Subcutaneous abdominal adipose tissue (tissue), 5 donors: ENCODE measurements around the gene S1PR1.
"Not testable (repeated sequence)": the region's sequence is repeated elsewhere in the genome, so short reads cannot be mapped to it uniquely, and the experiment has no call there.

ENCODE experiments used
- H3K27ac ChIP-seq: one replicate; pipeline ENCODE4 v1.7.0; 2013; ENCODE audit warnings: low read depth, mild to moderate bottlenecking, inconsistent platforms, low read length, moderate library complexity
- H3K27me3 ChIP-seq, 5 donors: one replicate each; pipeline ENCODE4 v1.7.0; 2013; ENCODE audit warnings: low read length in 5 of 5, inconsistent platforms in 1 of 5; ENCODE audit not compliant: control insufficient read depth in 5 of 5, insufficient read depth in 4 of 5
- H3K36me3 ChIP-seq, 5 donors: one replicate each; pipeline ENCODE4 v1.7.0; 2013; ENCODE audit warnings: low read length in 5 of 5; ENCODE audit not compliant: control insufficient read depth in 5 of 5, insufficient read depth in 5 of 5
- H3K4me1 ChIP-seq, 5 donors: one replicate each; pipeline ENCODE4 v1.7.0; 2013; ENCODE audit warnings: low read length in 5 of 5, mild to moderate bottlenecking in 3 of 5, moderate library complexity in 1 of 5; ENCODE audit not compliant: control insufficient read depth in 5 of 5, insufficient read depth in 5 of 5
- H3K4me3 ChIP-seq, 5 donors: one replicate each; pipeline ENCODE4 v1.7.0; 2013; ENCODE audit warnings: low read length in 5 of 5, low read depth in 1 of 5
- H3K9ac ChIP-seq, 5 donors: one replicate each; pipeline ENCODE4 v1.7.0; 2013; ENCODE audit warnings: low read length in 5 of 5, mild to moderate bottlenecking in 4 of 5, moderate library complexity in 3 of 5
- H3K9me3 ChIP-seq, 5 donors: one replicate each; pipeline ENCODE4 v1.7.0; 2013; ENCODE audit warnings: low read length in 5 of 5; ENCODE audit not compliant: control insufficient read depth in 5 of 5
- donor health status: healthy.
- donor health status: healthy.
- donor health status: healthy.
- donor health status: healthy.
- donor health status: healthy.

The S1PR1 gene

GRCh38 chr1:101218968-101219367 is 17.9 kb upstream of the S1PR1 start:
- H3K4me3 ChIP-seq, H3K27ac ChIP-seq, H3K27me3 ChIP-seq, H3K9ac ChIP-seq, H3K9me3 ChIP-seq, H3K36me3 ChIP-seq, H3K4me1 ChIP-seq: not testable (repeated sequence)

GRCh38 chr1:101219924-101220870 is 16.6 kb upstream of the S1PR1 start:
- H3K36me3 ChIP-seq, result no peaks in the 10 kb centered on the region
- no peaks in the 10 kb centered on the region for H3K4me1 ChIP-seq
- H3K9me3 ChIP-seq, result no peaks in the 10 kb centered on the region
- H3K9ac ChIP-seq, result no peak overlapping the region
- H3K27ac ChIP-seq, result no peak overlapping the region
- H3K27me3 ChIP-seq, result no peaks in the 10 kb centered on the region
- no peak overlapping the region for H3K4me3 ChIP-seq

- no peaks in the 10 kb centered on the region for H3K36me3 ChIP-seq
- H3K27me3 ChIP-seq, result no peaks in the 10 kb centered on the region
- H3K9me3 ChIP-seq, result no peaks in the 10 kb centered on the region
Observed at GRCh38 chr1:101220906-101221305, 15.9 kb upstream of the S1PR1 start.

GRCh38 chr1:101221945-101222429 is 14.8 kb upstream of the S1PR1 start:
- Histone ChIP-seq H3K27me3 (no peaks in the 10 kb centered on the region), H3K36me3 (no peaks in the 10 kb centered on the region), H3K9ac (no peak overlapping the region), H3K4me1 (no peaks in the 10 kb centered on the region), H3K4me3 (no peak overlapping the region), H3K27ac (no peak overlapping the region), H3K9me3 (no peaks in the 10 kb centered on the region)

More at GRCh38 chr1:101220906-101221305, 15.9 kb upstream of the S1PR1 start:
- Histone ChIP-seq H3K9ac (no peak overlapping the region), H3K4me1 (no peaks in the 10 kb centered on the region), H3K27ac (no peak overlapping the region), H3K4me3 (no peak overlapping the region)

GRCh38 chr1:101227837-101228236 is 9.0 kb upstream of the S1PR1 start:
- H3K27me3 ChIP-seq, result no peaks in the 10 kb centered on the region
- H3K27ac ChIP-seq, result no peak overlapping the region
- H3K9ac ChIP-seq, result no peak overlapping the region
- H3K4me3 ChIP-seq, result no peak overlapping the region
- H3K36me3 ChIP-seq, result no peaks in the 10 kb centered on the region
- H3K9me3 ChIP-seq, result no peaks in the 10 kb centered on the region
- no peaks in the 10 kb centered on the region for H3K4me1 ChIP-seq

GRCh38 chr1:101228424-101229134 is 8.2 kb upstream of the S1PR1 start:
- H3K36me3 ChIP-seq, result no peaks in the 10 kb centered on the region
- H3K4me3 ChIP-seq, result no peak overlapping the region
- no peak overlapping the region for H3K27ac ChIP-seq
- no peaks in the 10 kb centered on the region for H3K27me3 ChIP-seq
- no peaks in the 10 kb centered on the region for H3K9me3 ChIP-seq
- no peaks in the 10 kb centered on the region for H3K4me1 ChIP-seq
- H3K9ac ChIP-seq, result no peak overlapping the region

GRCh38 chr1:101232182-101232581 is 4.6 kb upstream of the S1PR1 start:
- not testable (repeated sequence) for H3K4me3 ChIP-seq

GRCh38 chr1:101233495-101233894 is 3.3 kb upstream of the S1PR1 start:
- H3K36me3 ChIP-seq, result no peaks in the 10 kb centered on the region
- no peak overlapping the region for H3K4me3 ChIP-seq
- H3K27ac ChIP-seq, result no peak overlapping the region
- H3K27me3 ChIP-seq, result no peaks in the 10 kb centered on the region
- H3K4me1 ChIP-seq, result peaks cover 2 to 33% (median 29%) of the 10 kb centered on the region in 5 donors
- no peaks in the 10 kb centered on the region for H3K9me3 ChIP-seq
- H3K9ac ChIP-seq, result no peak overlapping the region

More at GRCh38 chr1:101232182-101232581, 4.6 kb upstream of the S1PR1 start:
- peaks cover 2 to 23% (median 17%) of the 10 kb centered on the region in 5 donors for H3K4me1 ChIP-seq
- H3K9ac ChIP-seq, H3K27me3 ChIP-seq, H3K27ac ChIP-seq, H3K36me3 ChIP-seq, H3K9me3 ChIP-seq: not testable (repeated sequence)

- peak overlapping the region; percentile 87 for H3K27ac ChIP-seq
- peak overlapping the region; percentile 70 to 86 (median 82) for H3K9ac ChIP-seq
- no peaks in the 10 kb centered on the region for H3K27me3 ChIP-seq
- peaks cover 2 to 38% (median 31%) of the 10 kb centered on the region in 5 donors for H3K4me1 ChIP-seq
- H3K36me3 ChIP-seq, result peaks cover 0 to 12% (median 12%) of the 10 kb centered on the region in 5 donors
- peak overlapping the region; percentile 74 to 88 (median 81) for H3K4me3 ChIP-seq
- no peaks in the 10 kb centered on the region for H3K9me3 ChIP-seq
Observed at GRCh38 chr1:101235216-101235695, 1.6 kb upstream of the S1PR1 start.
